Fibroblast of lung (primary cell): ENCODE measurements around the gene TM9SF4. TPM values are rescaled to one million over a fixed set of nuclear protein-coding genes. Genes with fewer than 3 reads are reported as not detected.

ENCODE experiments used
- DNase-seq, 2 donors: peaks; one replicate each; pipeline versions ENCODE4 v3.0.0 to v3.0.0-alpha.2; 2010; ENCODE audit warnings: low read depth in 2 of 2
- H2AFZ ChIP-seq: 2 replicates; pipeline ENCODE4 v1.5.1; 2012; ENCODE audit warnings: low read length, control low read depth, inconsistent platforms
- H3K27ac ChIP-seq: 2 replicates; pipeline ENCODE4 v1.5.1; 2011; ENCODE audit warnings: low read length, control low read depth; ENCODE audit not compliant: insufficient read depth
- H3K27me3 ChIP-seq: 2 replicates; pipeline ENCODE4 v1.5.1; 2011; ENCODE audit warnings: mild to moderate bottlenecking, low read length; ENCODE audit not compliant: control insufficient read depth, insufficient read depth
- H3K36me3 ChIP-seq: 2 replicates; pipeline ENCODE4 v1.5.1; 2011; ENCODE audit warnings: low read length; ENCODE audit not compliant: control insufficient read depth, insufficient read depth
- H3K4me1 ChIP-seq: 2 replicates; pipeline ENCODE4 v1.5.1; 2011; ENCODE audit warnings: low read length; ENCODE audit not compliant: control insufficient read depth, insufficient read depth; ENCODE audit errors: extremely low read depth
- H3K4me2 ChIP-seq: 2 replicates; pipeline ENCODE4 v1.5.1; 2011; ENCODE audit warnings: low read length, control low read depth; ENCODE audit not compliant: insufficient read depth; ENCODE audit errors: extremely low read depth
- H3K4me3 ChIP-seq, 4 experiments: fragments of 200-600 bp in 1 of 4; sonication (generic) in 1 of 4; replicated peaks in 1 of 4; 2 replicates each; pipeline ENCODE4 v1.5.1; 2011 to 2016; ENCODE audit warnings: low read length in 4 of 4, low read depth in 3 of 4, mild to moderate bottlenecking in 3 of 4, control low read depth in 2 of 4, inconsistent platforms in 1 of 4, mixed read lengths in 1 of 4; ENCODE audit not compliant: insufficient read depth in 1 of 4; ENCODE audit errors: control extremely low read depth in 1 of 4
- H3K79me2 ChIP-seq: 2 replicates; pipeline ENCODE4 v1.5.1; 2012; ENCODE audit warnings: mild to moderate bottlenecking, low read length, inconsistent platforms; ENCODE audit not compliant: control insufficient read depth, insufficient read depth
- H3K9ac ChIP-seq: 2 replicates; pipeline ENCODE4 v1.5.1; 2011; ENCODE audit warnings: mild to moderate bottlenecking, low read length, control low read depth; ENCODE audit not compliant: insufficient read depth
- H3K9me3 ChIP-seq: 2 replicates; pipeline ENCODE4 v1.5.1; 2012; ENCODE audit warnings: low read depth, low read length; ENCODE audit not compliant: control insufficient read depth, insufficient read depth
- H4K20me1 ChIP-seq: 2 replicates; pipeline ENCODE4 v1.5.1; 2011; ENCODE audit warnings: low read length; ENCODE audit not compliant: control insufficient read depth, insufficient read depth; ENCODE audit errors: extremely low read depth
- CTCF ChIP-seq, 2 donors: IDR thresholded peaks in 1 of 2; conservative IDR thresholded peaks in 1 of 2; 1 replicate in 1 of 2; 2 replicates in 1 of 2; pipeline ENCODE4 v1.5.1; 2011 to 2012; ENCODE audit warnings: low read length in 2 of 2, control low read depth in 1 of 2, inconsistent platforms in 1 of 2, low read depth in 1 of 2, mild to moderate bottlenecking in 1 of 2
- EZH2 ChIP-seq: IDR thresholded peaks from 2 replicates; pipeline ENCODE4 v1.5.1; 2012; ENCODE audit warnings: low read length, control low read depth, mild to moderate bottlenecking; ENCODE audit errors: missing control alignments
- polyA plus RNA-seq, 2 donors: library from polyadenylated mRNA; depleted of rRNA in 1 of 2; stranded (reverse) in 1 of 2; unstranded in 1 of 2; fragments of >200 nt; gene quantifications; 2 replicates each; pipeline ENCODE4 v1.2.1, GENCODE V29; 2011 to 2012; ENCODE audit warnings: missing spikeins in 1 of 2
- total RNA-seq: library from RNA; depleted of rRNA; stranded (reverse); fragments of >200 nt; gene quantifications from 2 replicates; pipeline ENCODE4 v1.2.1, GENCODE V29; 2014

Gene TM9SF4
- total and polyA plus RNA-seq, 2 donors (not counting 1 experiment from before 2014, with no cell fraction given): 33.5 to 71.3 TPM

DNA sequence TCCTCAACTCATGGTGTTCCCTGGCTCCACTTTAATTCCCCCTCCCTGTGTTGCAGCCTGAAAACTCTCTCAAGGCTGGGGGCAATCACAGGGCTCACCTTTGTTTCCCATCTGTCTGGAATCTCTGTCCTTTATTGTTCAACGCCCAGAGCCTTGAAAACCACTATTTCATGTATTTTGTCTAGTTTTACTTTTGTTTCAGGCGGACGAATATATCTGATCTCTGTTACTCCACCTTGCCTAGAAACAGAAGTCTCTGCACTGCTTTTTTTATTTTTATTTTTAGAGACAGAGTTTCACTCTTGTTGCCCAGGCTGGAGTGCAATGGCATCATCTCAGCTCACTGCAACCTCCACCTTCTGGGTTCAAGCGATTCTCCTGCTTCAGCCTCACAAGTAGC lies 70.4 kb downstream of the TM9SF4 start:
- Histone ChIP-seq H4K20me1 (no peaks in the 10 kb centered on the region), H3K36me3 (no peaks in the 10 kb centered on the region), H2AFZ (no peak overlapping the region), H3K9ac (no peak overlapping the region), H3K9me3 (no peaks in the 10 kb centered on the region), H3K4me2 (no peak overlapping the region), H3K4me1 (no peaks in the 10 kb centered on the region), H3K79me2 (no peaks in the 10 kb centered on the region), H3K27ac (no peak overlapping the region), H3K4me3 (no peak overlapping the region), H3K27me3 (no peaks in the 10 kb centered on the region)
- no peak for DNase-seq
- TF ChIP-seq EZH2: no peak
- TF ChIP-seq CTCF (conservative IDR thresholded peaks at IDR 0.05 in 1 of 2, IDR thresholded peaks at IDR 0.05 in 1 of 2; ENCODE audit: low read depth in 1 of 2, low read length in 2 of 2): no peak

DNA sequence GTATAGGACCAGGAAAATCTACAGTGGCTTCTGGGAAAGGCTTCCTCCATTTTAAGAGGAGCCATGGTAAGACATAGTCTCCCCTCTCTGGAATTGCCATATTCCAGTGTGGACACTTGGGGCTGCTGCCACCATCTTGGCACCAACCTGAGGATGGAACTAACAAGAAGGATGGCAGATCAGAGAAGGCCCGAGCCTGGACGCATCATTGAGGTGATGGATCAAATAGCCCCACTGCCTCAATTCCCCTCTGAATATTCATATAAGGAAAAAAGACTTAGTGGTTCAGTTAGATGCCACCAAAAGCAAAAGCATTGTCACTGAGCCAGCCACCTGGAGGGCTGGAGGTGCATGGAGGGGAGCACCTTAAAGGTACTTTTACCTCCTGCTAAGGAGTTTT lies 72.1 kb downstream of the TM9SF4 start:
- Histone ChIP-seq H3K9ac (no peak overlapping the region), H2AFZ (no peak overlapping the region), H3K4me3 (no peak overlapping the region), H3K36me3 (no peaks in the 10 kb centered on the region), H3K4me2 (no peak overlapping the region), H3K4me1 (no peaks in the 10 kb centered on the region), H3K27me3 (no peaks in the 10 kb centered on the region), H3K79me2 (no peaks in the 10 kb centered on the region), H4K20me1 (no peaks in the 10 kb centered on the region), H3K9me3 (no peaks in the 10 kb centered on the region), H3K27ac (no peak overlapping the region)
- no peak for DNase-seq
- TF ChIP-seq EZH2: no peak
- no peak for TF ChIP-seq CTCF (conservative IDR thresholded peaks at IDR 0.05 in 1 of 2, IDR thresholded peaks at IDR 0.05 in 1 of 2; ENCODE audit: low read depth in 1 of 2, low read length in 2 of 2)

GRCh38 chr20:32183947-32184635 lies 74.6 kb downstream of the TM9SF4 start:
- no peak overlapping the region for H3K4me3 ChIP-seq
- H3K27me3 ChIP-seq: no peaks in the 10 kb centered on the region
- H3K27ac ChIP-seq: no peak overlapping the region
- no peak for DNase-seq
- no peaks in the 10 kb centered on the region for H3K79me2 ChIP-seq
- no peak overlapping the region for H3K9ac ChIP-seq
- no peaks in the 10 kb centered on the region for H3K9me3 ChIP-seq
- H2AFZ ChIP-seq: no peak overlapping the region
- H4K20me1 ChIP-seq: no peaks in the 10 kb centered on the region
- TF ChIP-seq EZH2 (no peak), CTCF (conservative IDR thresholded peaks at IDR 0.05 in 1 of 2, IDR thresholded peaks at IDR 0.05 in 1 of 2; ENCODE audit: low read depth in 1 of 2, low read length in 2 of 2) (no peak)
- no peak overlapping the region for H3K4me2 ChIP-seq
- H3K36me3 ChIP-seq: no peaks in the 10 kb centered on the region
- no peaks in the 10 kb centered on the region for H3K4me1 ChIP-seq
